Stimulated activated CD8-positive, alpha-beta memory T cell treated with anti-CD3 and anti-CD28 coated beads, Interleukin-2, amount 100 ng/mL, for 48 hours (primary cell): ENCODE measurements around the gene NUMA1.
A peak's percentile ranks its signal among the peaks of the same experiment; 100 is the strongest.

Experiments used
- DNase-seq, 2 donors: peaks; one replicate each; pipeline ENCODE4 v3.0.0-alpha.2; 2020; ENCODE audit warnings: low read depth in 2 of 2

The NUMA1 gene

DNA sequence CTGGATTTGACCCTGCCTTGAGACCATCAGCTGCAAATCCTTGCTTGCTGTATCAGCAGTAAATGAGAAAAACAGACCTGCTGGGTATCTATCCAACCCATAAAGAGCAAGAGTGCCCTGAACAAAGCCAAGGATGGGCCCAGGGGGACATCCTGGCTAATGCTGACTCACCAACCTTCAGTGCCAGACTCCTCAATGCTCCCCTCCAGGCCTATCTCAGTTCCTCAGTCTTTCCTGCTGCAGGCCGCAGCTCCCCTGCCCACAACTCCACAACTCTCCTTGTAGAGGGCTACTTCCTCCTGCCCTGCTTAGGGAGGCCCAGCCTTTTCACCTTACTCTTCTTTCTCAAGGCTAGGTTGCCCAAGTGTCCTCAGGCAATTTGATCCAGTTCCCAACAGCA is 20.1 kb upstream of the NUMA1 start:
- no peak for DNase-seq

DNA sequence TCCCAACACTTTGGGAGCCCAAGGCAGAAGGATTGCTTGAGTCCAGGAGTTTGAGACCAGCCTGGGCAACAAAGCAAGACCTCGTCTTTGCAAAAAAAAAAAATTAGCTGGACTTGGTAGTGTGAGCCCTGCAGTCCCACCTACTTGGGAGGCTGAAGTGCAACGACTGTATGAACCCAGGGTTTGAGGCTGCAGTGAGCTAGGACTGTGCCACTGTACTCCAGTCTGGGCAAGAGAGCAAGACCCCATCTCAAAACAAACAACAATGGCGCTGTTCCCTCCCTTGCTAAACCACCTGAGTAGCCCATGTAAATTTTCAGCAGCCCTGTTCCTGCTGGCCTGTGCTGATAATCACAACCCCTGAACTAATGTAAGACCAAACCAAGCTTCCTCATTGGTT is 19.7 kb upstream of the NUMA1 start:
- DNase-seq = no peak

DNA sequence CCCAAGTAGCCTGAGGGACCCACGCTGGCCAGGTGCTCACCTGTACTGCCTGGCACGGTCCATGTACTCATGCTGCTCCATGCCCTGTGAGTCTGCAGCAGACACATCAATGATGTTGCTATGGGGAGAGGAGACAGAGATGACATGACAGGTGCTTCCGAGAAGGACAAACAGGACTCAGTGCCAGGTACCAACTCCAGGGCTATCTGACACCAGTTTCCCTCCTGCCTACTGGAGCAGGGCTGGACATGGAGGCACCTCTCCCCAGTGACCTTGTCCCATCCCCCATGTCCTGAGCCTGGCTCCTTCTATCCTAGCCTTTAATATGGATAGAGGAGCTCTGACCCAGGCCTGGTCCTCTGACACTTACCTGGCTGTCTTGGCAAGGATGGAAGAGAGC is 18.4 kb upstream of the NUMA1 start:
- no peak for DNase-seq

DNA sequence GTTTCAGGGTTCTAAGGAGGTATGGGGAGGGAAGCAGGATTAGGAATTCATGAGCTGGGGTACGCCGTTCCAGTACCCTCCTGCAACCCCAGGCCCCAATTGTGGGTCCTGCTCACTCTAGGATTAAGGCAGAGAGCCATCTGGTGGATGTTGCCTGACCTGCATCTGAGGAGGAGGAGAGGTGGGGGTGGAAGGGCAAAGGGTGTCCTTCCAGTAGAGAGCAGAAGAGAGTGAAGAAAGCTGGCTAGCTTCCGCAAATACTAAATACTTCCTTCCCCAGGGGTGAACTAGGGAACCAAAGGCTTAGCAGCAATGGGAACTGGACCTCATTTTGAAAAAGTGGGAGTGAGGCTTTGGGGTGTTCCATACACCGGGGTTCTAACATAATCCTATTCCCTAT is 10.9 kb upstream of the NUMA1 start:
- DNase-seq = peak in 1 of 2 donors; percentile 38

DNA sequence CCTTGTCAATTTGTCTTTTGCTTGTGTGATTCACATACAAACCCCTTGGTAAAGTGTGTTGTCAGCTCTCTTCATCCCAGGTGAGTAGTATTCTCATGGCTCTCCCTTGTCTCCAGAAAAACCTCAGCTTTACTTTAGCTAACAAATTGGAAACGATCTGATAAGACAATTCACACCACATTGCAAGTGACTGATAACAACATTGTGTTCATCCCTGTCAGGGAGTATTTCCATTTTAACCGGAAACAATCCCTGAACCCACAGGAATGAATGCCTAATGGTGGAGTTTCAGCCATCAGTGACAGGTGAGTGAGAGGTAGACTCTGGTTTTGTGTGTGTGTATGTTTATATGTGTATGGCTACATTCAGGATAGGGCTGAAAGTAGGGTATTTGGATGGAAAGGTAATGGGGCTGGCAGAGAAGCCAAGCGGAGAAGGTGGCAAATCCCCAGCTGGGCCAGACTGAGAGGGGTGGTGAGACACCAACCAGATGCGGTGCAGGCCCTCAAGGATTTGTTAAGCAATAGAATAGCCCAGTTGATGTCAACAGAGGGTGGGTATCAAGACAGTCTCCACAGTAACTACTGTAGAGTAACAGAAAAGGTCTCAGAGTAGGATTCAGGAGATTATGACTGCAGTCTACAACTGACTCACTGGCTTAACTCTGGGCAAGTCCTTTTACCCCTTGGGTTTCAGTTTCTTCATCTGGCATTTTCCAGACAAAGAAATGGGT is 7.9 kb upstream of the NUMA1 start:
- DNase-seq = no peak

DNA sequence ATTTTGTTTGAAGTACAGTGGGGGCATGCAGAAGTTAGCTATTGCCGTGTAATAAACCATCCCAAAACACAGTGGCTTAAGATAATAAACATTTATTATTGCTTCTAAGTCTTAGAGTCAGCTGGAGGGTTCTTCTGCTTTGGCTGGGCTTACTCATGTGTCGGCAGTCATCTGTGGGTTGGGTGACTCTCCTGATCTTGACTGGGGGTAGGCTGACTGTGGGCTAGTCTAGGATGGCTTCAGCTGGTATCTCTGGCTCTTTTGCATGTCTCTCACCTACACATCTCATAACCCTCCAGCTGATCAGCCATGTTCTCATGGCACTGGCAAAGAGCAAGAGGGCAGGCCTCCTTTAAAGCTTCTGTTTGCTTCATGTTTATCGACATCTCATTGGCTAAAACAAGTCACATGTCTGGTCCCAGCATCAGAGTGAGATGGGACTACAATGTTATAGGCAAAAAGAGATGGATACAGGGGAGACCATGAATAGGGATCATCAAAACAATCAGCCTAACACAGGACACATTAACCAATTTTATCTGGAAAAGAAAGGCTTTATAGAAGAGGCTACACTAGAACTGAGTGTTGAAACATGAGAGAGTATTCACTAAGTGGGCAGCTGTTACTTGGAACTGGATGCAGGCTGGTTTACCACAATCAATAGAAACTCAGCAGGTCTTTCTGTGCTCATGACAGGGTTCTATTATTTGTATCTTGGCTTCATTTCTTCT is 5.4 kb upstream of the NUMA1 start:
- DNase-seq = no peak

DNA sequence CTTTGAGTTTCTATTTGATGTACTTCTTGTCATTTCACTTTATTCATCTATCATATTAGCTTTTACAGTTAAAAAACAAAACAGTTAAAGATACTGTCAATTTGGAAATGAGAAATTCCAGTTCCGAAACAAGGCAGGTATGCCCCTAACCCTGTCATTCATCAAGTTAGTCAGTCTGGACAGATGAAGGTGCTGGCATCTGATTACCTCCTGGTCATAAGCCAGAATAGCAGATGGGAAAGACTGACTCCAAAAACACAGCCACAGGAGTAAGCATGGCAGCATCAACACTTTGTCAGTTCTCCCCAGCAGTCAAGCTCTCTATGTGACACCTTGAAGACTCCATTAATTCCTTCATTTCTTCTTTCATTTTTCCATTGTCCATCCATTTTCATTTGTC is 4.6 kb upstream of the NUMA1 start:
- DNase-seq = no peak

DNA sequence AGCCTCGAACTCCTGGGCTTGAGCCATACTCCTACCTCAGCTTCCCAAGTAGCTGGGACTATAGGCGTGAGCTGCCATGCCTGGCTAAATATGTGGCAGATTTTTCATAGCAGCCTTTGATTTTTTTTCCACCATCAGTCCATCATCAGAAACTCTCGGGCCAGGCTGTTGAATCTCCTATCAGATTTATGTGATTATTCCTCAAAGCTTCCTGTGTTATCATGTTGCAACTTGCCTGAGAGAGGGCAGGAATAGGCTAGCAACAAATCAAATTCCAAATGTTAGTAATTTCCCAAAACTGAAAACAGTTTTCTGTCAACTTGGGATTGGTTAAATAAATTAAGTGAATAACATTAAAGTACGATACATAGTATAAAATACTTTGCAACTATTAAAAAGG is 3.7 kb upstream of the NUMA1 start:
- DNase-seq = no peak

DNA sequence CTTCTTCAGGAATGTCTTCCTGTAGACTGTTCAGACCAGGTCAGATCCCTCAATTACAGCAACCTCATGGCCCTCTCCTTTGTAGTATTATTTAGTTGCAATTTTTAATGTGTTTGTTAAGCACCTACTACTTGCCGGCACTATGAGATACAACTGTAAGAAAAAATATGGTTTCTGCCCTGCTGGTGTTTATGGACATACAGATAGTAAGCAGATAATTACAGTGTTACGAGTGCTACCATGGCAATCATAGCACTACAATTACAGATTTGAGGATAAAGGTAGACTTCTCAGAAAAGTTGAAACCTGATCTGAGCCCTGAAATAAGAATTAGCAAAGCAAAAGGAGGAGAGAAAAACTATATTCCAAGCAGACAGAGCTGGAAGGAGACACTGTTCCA is 3.1 kb upstream of the NUMA1 start:
- no peak for DNase-seq

DNA sequence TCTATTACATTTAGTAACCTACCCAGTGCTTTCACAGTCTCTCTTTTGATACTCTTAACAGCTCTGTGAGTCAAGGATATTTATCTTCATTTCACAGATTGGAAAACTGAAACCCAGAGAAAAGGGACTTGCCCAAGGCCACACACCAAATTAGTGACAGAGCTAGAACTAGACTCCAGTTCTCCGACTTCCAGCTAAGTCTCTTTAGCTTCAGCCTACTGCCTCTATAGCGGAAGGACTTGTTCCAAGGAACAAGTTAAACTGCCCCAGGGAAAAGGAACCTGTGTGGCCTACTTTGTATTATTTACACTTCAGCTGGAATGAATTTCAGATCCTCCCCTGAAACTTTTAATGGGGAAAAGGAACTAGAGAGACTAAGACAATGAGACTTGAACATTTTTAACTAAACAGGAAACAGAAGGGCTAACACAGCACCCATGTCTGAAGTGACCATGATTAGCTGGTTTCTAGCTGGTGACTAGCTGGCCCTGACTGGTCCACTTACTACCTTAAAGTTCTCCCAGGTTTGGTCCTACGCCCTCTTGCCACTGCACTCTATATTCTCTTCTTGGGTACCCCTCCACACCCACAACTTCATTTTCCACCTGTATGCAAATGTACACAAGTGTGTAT is 1.6 kb upstream of the NUMA1 start:
- no peak for DNase-seq

DNA sequence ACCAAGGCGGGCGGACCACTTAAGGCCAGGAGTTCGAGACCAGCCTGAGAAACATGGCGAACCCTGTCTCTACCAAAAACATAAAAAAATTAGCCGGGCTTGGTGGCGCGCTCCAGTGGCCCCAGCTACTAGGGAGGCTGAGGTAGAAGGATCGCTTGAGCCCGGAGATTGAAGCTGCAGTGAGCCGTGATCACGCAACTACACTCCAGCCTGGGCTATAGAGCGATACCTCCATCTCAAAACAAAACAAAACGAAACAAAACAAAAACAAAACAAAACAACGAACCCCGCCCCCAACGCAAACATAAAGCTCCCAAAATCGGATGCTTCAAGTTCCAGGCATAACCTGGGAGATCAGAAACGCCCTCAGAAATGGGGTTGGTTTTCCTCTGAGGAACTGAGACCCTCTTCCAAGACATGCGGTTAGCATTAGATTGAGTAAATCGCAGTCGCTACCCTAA is 872 bp upstream of the NUMA1 start:
- DNase-seq = no peak

DNA sequence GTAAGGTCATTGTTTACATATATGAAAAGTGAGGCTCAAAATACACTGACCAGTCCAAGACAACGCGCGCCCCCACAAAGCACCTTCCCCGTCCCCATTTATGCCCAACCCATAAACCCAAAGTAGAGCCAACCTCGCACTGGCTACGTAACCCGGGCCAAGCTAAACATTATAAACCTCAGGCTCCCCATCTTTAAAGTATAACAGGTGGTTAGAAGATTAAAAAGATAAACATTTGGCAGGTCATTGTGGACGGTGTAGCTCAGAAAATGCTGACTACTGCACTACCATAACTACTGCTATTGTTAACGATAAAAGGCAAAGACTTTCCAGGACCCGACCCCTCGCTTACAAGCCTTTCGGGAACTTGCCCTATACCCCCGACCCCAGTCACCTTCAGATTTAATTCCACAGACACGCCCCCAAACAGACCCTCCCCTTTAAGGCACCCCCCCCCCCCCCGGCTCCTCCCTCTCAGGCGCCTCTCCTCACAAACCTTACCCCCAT is 470 bp downstream of the NUMA1 start:
- DNase-seq = no peak

DNA sequence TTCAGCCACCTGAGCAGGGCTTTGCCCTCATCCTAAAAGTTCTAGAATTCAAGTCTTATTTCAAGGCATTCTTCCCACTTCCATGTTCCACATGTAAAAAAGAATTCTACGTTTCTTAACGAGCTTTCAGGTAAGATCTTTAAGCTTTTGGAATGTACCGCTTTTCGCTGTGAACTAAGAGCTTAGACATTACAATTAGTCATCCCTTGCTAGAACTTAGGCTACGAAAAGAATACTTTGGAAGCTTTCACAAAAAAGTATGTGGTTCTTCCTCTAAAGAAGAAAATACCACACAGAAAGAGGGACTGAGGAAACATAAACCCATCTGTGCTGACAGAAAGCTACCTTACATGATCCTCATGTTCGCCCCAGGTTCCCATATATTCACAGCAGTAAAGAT is 1.9 kb downstream of the NUMA1 start:
- DNase-seq = no peak

DNA sequence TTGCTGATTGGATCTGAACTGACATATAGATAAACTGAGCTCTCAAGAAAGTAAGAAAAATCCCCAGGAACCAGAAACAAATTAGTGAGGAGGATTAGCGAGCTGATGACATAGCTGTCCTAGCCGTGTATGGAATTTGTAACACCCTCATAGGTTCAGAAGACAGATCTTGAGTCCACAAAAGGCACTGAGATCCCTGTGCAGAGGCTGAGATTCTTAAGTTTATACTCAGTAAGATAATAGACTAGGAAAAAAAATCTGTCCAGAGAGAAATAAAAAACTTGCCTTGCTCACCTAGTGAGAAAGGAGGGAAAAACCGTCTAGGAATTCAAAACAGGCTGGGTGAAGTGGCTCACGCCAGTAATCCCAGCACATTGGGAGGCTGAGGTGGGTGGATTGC is 4.6 kb downstream of the NUMA1 start:
- DNase-seq = no peak

DNA sequence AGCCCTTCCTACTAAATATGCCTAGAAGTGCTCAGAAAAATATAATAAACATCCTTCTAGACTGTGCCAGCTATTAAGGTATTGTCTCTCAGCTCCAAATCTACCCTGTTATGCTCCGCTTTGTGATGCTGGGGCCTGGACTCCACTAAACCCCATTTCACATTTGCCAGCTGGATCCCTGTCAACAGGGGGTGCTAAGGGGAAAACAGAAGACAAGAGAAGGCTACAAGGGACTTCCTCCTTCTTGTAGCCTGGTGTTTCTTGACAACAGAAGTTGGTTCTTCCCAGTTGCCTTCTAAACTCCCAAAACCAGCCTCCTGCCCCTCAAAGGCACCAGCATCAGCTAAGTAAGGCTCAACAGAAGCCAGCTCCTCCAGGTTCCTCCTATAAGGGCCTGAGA is 5.2 kb downstream of the NUMA1 start:
- no peak for DNase-seq

DNA sequence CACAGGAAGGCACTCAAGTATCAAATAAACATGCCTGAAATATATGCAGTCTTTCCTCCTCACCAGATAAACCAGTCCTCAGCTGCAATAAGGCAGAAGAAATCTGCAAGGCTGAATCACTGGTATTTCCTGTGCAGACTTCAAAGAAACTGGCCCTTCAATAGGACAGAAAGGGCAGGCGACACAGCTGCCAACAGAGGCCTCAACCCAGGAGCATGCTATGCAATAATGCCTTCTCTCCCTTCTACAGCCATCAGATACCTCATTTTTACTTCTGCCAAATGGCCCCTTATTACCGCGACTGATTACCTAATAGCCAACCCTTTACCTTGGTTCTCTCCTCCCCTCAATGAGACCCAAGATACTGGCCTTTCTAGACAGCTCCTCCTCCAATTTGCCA is 8.0 kb downstream of the NUMA1 start:
- no peak for DNase-seq

DNA sequence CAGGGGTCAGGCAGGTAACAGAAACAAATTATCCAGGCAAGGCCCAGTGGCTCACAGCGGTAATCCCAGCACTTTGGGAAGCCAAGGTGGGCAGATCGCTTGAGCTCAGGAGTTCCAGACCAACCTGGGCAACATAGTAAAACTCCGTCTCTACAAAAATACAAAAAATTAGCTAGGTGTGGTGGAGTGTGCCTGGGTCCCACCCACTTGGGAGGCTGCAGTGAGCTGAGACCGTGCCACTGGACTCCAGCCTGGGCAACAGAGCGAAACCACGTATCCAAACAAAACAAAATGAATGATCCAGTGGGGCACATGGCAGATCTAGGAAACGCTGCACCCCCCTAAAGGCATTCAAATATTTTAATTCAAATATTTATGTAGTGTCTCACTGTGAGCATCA is 9.9 kb downstream of the NUMA1 start:
- no peak for DNase-seq

DNA sequence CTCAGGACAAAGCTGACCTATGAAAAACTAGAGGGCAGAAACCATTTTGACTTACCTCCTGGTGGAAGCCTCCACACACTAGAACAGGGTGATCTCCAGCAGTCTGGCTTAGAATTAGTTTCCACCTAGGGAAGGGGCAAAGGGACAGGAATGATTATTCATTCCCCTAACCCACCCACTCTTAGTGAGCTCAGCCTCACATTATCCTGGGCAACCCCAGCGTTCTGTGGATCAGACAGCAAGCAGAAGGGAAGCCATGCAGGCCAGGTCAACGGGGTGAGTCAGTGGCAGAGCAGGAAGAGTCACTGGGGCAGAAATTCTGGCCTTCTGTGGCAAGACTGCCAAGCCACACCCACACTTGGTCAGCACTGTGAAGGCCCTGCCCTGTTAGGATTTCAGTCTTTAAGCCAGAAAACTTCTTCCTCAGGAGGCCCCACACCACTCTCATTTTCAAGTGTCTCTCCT is 10.5 kb downstream of the NUMA1 start:
- DNase-seq = no peak

DNA sequence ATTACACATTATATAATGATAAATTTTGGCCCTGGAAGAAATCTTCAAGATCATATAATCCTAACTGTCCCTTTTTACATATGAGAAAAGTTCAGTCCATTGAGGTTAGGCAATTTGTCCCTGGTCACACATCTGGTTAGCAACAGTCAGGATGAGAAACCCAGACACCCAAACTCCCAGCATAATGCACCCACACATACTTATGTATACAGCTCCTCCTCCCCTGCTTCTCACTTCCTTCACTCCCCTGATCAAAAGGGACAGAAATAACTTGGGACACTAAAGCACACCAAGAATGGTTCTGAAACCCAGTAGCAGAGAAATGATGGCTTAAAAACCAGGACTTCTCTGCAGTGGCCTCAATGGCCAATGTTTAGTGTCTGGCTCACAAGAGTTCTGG is 11.1 kb downstream of the NUMA1 start:
- DNase-seq = no peak

DNA sequence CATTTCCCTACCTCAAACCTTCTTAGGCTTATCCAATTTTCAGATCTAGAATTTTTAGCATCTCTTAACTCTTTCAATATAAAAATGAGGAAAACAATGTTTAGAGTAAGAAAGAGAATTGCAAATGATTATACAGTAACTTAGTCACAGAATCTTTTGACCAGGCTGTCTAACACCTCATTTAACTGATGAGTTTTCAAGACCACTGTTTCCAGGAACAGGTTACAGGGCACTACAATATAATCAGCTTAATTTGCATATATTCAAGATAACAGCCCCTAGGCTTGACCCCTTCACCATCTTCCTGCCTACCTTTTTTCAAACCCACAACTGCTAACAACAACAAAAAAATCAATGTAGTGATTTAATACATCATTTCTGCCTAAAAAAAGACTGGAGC is 12.7 kb downstream of the NUMA1 start:
- DNase-seq = no peak

DNA sequence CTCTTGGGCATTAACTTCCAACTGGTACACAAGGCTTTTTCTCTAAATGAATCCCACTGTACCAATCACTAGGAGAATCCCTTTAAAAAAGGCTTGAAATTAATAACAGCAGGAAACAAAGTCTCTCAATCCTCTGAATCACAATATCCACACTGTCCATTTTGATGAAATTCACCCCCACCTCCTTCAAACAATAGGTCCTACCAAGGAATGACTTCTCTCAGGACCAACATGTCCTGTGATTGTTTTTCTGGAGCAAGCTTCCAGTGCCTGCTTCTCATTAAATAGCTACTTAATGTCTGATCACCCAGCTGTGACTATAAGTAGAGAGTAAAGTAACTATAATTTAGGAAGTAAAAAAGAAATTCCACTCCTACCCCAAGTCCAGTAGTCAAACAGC is 13.1 kb downstream of the NUMA1 start:
- DNase-seq = no peak

DNA sequence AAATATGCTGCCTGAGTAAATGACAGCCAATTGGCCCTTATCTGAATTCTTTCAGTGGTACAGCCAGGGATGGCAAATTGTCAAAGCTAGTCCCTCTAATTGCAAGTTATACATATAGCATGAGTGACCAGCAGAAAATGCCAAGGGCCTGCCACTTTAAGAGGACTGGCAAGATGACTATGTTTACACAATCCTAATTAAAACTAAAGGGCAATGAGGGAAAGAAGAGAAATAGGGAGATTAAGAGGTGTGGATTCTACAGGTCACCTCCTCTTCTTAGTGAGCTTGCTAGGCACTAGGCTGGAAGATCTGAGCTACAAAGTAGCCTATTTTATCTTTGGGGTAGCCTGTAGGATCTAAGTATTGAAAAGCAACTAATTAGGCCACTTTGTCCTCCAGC is 13.5 kb downstream of the NUMA1 start:
- no peak for DNase-seq
